Upper lobe of left lung (tissue), 6 donors: ENCODE data around the gene ERGIC3. TPM values are rescaled to one million over a fixed set of nuclear protein-coding genes. Genes with fewer than 3 reads are reported as not detected.

Source experiments
- ATAC-seq, 2 donors: fragments of 200-7000 bp; cut with Tn5 transposase; one replicate each; pipeline ENCODE4 v1.9.1; 2022; ENCODE audit warnings: mild to moderate bottlenecking in 2 of 2, moderate library complexity in 2 of 2; ENCODE audit not compliant: low FRiP score in 2 of 2
- DNase-seq, 2 donors: peaks; one replicate each; pipeline ENCODE4 v3.0.0-alpha.2; 2019 to 2020
- H3K27ac ChIP-seq, 4 donors: fragments of 200-600 bp; sonication (generic); one replicate each; pipeline ENCODE4 v1.5.1; 2016 to 2019
- H3K27me3 ChIP-seq, 4 donors: fragments of 200-600 bp; sonication (generic); one replicate each; pipeline ENCODE4 v1.5.1; 2017 to 2019
- H3K36me3 ChIP-seq, 4 donors: fragments of 200-600 bp; sonication (generic); one replicate each; pipeline ENCODE4 v1.5.1; 2016 to 2019
- H3K4me1 ChIP-seq, 4 donors: fragments of 200-600 bp; sonication (generic); one replicate each; pipeline ENCODE4 v1.5.1; 2018 to 2019
- H3K4me3 ChIP-seq, 4 donors: fragments of 200-600 bp; sonication (generic); one replicate each; pipeline ENCODE4 v1.5.1; 2017 to 2019; ENCODE audit warnings: mild to moderate bottlenecking in 2 of 4, moderate library complexity in 1 of 4
- H3K9me3 ChIP-seq, 4 donors: fragments of 200-600 bp; sonication (generic); one replicate each; pipeline ENCODE4 v1.5.1; 2018 to 2019
- CTCF ChIP-seq, 6 experiments: fragments of 450-650 bp in 4 of 6; fragments of 200-600 bp in 2 of 6; sonication (generic) in 2 of 6; IDR thresholded peaks; one replicate each; pipeline ENCODE4 v1.5.1; 2016 to 2019; ENCODE audit warnings: antibody characterized with exemption in 6 of 6
- EP300 ChIP-seq, 4 donors: sonication (generic); formaldehyde crosslinking; IDR thresholded peaks; one replicate each; pipeline ENCODE4 v1.5.1; 2017; ENCODE audit warnings: antibody characterized with exemption in 4 of 4, control low read depth in 2 of 4
- POLR2A ChIP-seq, 4 donors: fragments of 450-650 bp; IDR thresholded peaks; one replicate each; pipeline ENCODE4 v1.5.1; 2016 to 2017; ENCODE audit warnings: antibody characterized with exemption in 4 of 4, mild to moderate bottlenecking in 2 of 4
- POLR2AphosphoS5 ChIP-seq, 2 donors: sonication (generic); formaldehyde crosslinking; IDR thresholded peaks; one replicate each; pipeline ENCODE4 v1.5.1; 2017; ENCODE audit warnings: antibody characterized with exemption in 2 of 2
- WGBS, 2 donors: methylation state at CpG; one replicate each; pipeline ENCODE4 v1.1.5; 2017 to 2018; 5-methylcytosine and 5-hydroxymethylcytosine counted together
- total RNA-seq, 6 donors: library from RNA; depleted of rRNA in 4 of 6; stranded (reverse); fragments of >200 nt in 4 of 6; gene quantifications; one replicate each; pipeline versions ENCODE4 v1.1.0 to v1.2.1, GENCODE V29; 2016 to 2021
- donor health status: DM: no; HTN: no; CAD: no; lungs with moderate emphysema.
- donor health status: DM: no; HTN: yes; CAD: no; lungs with severe emphysema.

ERGIC3 gene
- total RNA-seq, 6 donors from 2014 or later: 115 to 223 (median 179) TPM

GRCh38 chr20:35568645-35569044 is 26.8 kb downstream of the ERGIC3 start:
- DNase-seq (no peak), ATAC-seq (no peak)
- Histone ChIP-seq H3K4me3 (no peak overlapping the region), H3K27ac (no peak overlapping the region), H3K4me1 (no peaks in the 10 kb centered on the region), H3K9me3 (peaks cover 0 to 10% (median 6%) of the 10 kb centered on the region in 4 donors), H3K27me3 (no peaks in the 10 kb centered on the region), H3K36me3 (no peaks in the 10 kb centered on the region)
- WGBS, 2 donors: 6 to 9% methylated on average over 2 of the region's 2 CpGs
- no peak for TF ChIP-seq EP300 (IDR thresholded peaks at IDR 0.05)
- peak in 2 of 6 experiments; percentile 22 to 26 for TF ChIP-seq CTCF (IDR thresholded peaks at IDR 0.05)
- TF ChIP-seq POLR2AphosphoS5 (IDR thresholded peaks at IDR 0.05): no peak

DNA sequence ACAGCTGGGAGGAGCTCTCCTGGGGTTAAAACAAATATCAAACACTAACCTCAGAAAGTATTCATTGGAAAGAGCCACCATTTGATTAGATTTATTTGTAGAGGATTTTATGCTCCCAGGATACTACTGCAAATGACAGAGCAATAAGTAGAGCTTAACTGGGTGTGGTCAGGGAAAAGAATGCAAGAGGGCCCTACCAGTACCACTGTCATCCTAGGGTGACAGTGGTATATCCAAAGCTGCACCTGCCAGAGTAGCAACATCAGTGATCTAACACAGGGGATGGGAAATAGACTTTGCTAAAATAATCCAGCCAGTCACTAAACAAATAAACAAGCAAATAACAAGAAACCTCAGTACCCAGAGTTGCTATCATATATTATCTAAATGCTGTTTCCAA is 29.7 kb downstream of the ERGIC3 start:
- DNase-seq: no peak
- Histone ChIP-seq H3K4me3 (no peak overlapping the region), H3K27ac (no peak overlapping the region), H3K27me3 (no peaks in the 10 kb centered on the region), H3K36me3 (no peaks in the 10 kb centered on the region), H3K9me3 (peaks cover 0 to 10% (median 6%) of the 10 kb centered on the region in 4 donors), H3K4me1 (no peaks in the 10 kb centered on the region)
- ATAC-seq: no peak
- TF ChIP-seq EP300 (IDR thresholded peaks at IDR 0.05) (no peak), CTCF (IDR thresholded peaks at IDR 0.05) (no peak), POLR2A (IDR thresholded peaks at IDR 0.05) (no peak), POLR2AphosphoS5 (IDR thresholded peaks at IDR 0.05) (no peak)

GRCh38 chr20:35572838-35573237 is 31.0 kb downstream of the ERGIC3 start:
- no peaks in the 10 kb centered on the region for H3K4me1 ChIP-seq
- no peaks in the 10 kb centered on the region for H3K36me3 ChIP-seq
- TF ChIP-seq POLR2A (IDR thresholded peaks at IDR 0.05) (no peak), POLR2AphosphoS5 (IDR thresholded peaks at IDR 0.05) (no peak), CTCF (IDR thresholded peaks at IDR 0.05) (no peak), EP300 (IDR thresholded peaks at IDR 0.05) (no peak)
- DNase-seq: no peak
- ATAC-seq: no peak
- no peaks in the 10 kb centered on the region for H3K27me3 ChIP-seq
- WGBS, 2 donors: 87 to 95% methylated on average over 4 of the region's 4 CpGs
- no peak overlapping the region for H3K4me3 ChIP-seq
- no peak overlapping the region for H3K27ac ChIP-seq
- peaks cover 0 to 10% (median 6%) of the 10 kb centered on the region in 4 donors for H3K9me3 ChIP-seq

DNA sequence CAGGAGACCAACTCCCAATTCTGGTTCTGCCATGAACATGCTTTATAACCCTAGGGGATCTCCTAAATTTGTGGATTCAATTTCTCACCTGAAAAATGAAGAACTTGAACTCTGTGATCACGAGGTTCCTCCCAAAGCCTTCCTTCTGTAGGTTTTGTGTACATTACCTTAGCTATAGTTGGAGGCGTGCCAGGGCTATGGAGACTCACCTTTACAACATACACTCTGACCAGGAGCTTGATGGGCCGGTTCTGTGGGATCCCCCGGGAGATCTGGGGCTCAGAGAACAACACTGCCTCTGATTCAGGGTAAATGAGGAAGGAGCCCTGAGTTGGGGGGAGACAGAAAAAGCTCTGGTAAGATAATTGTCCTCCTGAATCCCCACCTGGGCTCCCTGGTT is 34.1 kb downstream of the ERGIC3 start:
- H3K36me3 ChIP-seq: no peaks in the 10 kb centered on the region
- ATAC-seq (no peak), DNase-seq (no peak)
- H3K4me3 ChIP-seq: no peak overlapping the region
- WGBS, 2 donors: 70 to 74% methylated on average over 4 of the region's 4 CpGs
- H3K9me3 ChIP-seq: peaks cover 0 to 10% (median 6%) of the 10 kb centered on the region in 4 donors
- no peaks in the 10 kb centered on the region for H3K4me1 ChIP-seq
- TF ChIP-seq POLR2AphosphoS5 (IDR thresholded peaks at IDR 0.05) (no peak), POLR2A (IDR thresholded peaks at IDR 0.05) (no peak), CTCF (IDR thresholded peaks at IDR 0.05) (no peak), EP300 (IDR thresholded peaks at IDR 0.05) (no peak)
- H3K27ac ChIP-seq: no peak overlapping the region
- H3K27me3 ChIP-seq: no peaks in the 10 kb centered on the region

GRCh38 chr20:35576816-35577215 is 34.9 kb downstream of the ERGIC3 start:
- Histone ChIP-seq H3K27me3 (no peaks in the 10 kb centered on the region), H3K36me3 (no peaks in the 10 kb centered on the region), H3K4me3 (no peak overlapping the region), H3K27ac (no peak overlapping the region), H3K9me3 (peaks cover 0 to 10% (median 6%) of the 10 kb centered on the region in 4 donors), H3K4me1 (no peaks in the 10 kb centered on the region)
- WGBS, 2 donors: 55 to 67% methylated on average over 3 of the region's 3 CpGs
- DNase-seq: no peak
- no peak for TF ChIP-seq CTCF (IDR thresholded peaks at IDR 0.05)
- no peak for TF ChIP-seq POLR2AphosphoS5 (IDR thresholded peaks at IDR 0.05)
- TF ChIP-seq EP300 (IDR thresholded peaks at IDR 0.05): no peak
- no peak for TF ChIP-seq POLR2A (IDR thresholded peaks at IDR 0.05)
- ATAC-seq: no peak
